Frontal cortex (tissue), 1 donor: ENCODE data around the gene APBB2. TPM values are rescaled to one million over a fixed set of nuclear protein-coding genes. Genes with fewer than 3 reads are reported as not detected.

Source experiments
- small RNA-seq: library from RNA; depleted of rRNA; stranded (forward); fragments of <200 nt; gene quantifications from one replicate; pipeline ENCODE3, GENCODE V24; 2014
- total RNA-seq: library from RNA; depleted of rRNA; stranded (reverse); fragments of >200 nt; gene quantifications from one replicate; pipeline ENCODE4 v1.2.3, GENCODE V29; 2014

The APBB2 gene
- total RNA-seq, 1 donor from 2014 or later, result 68.1 TPM

Small RNA genes within 50 kb of the gene (small RNA-seq; reads per million reads assigned to genes)
- gene RF00019, result not detected
- gene RNA5SP160, result not detected
- not detected for gene RNU6-1195P
- gene RNU6-836P, result not detected

Other genes with a start within 250 kb of the APBB2 start
- 1,154 TPM for gene UCHL1, start 42.4 kb upstream of the APBB2 start, total RNA-seq